Limb (tissue), 2 donors: ENCODE measurements around the gene FRK.

Experiments
- DNase-seq, 2 donors: peaks; one replicate each; pipeline ENCODE4 v3.0.0-alpha.2; 2016; ENCODE audit errors: extremely low spot score in 2 of 2

The FRK gene

GRCh38 chr6:116036075-116036773, 24.5 kb downstream of the FRK start:
- DNase-seq, result no peak

DNA sequence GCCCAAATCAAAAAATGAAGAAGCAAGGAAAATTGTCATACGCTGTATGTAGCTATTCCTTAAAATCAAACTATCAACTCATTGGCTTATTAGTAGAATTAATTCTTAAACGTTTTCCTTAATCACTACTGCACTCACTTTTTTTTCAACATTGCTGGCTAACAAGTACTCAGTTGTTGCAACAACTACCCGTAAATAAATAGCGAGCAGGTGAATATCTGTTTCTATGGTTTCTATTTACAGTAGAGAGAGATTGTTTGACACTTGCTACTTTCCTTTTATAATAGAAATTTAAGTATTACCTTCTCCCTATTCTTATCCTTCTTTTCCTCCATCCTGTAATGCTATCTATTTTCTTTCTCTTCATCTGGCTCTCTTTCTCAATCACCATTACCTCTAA, 25.1 kb downstream of the FRK start:
- no peak for DNase-seq

DNA sequence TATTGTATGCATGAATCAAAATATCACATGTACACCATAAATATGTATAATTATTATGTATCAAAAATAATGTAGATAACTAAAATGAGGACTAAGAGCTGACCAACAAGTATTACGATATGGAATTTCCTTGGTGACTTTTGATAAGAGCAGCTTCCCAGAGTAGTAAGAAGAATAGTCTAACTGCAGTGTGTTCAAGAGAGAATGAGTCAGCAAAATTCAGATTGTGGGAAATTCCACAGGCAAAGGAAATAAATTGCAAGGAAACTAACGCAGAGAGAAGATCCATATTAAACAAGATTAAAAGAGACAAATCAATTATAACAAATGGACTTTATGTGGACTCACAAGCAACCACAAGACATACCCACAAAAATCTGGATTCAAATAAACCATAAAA, 26.4 kb downstream of the FRK start:
- no peak for DNase-seq

GRCh38 chr6:116033687-116034303, 26.9 kb downstream of the FRK start:
- DNase-seq, result no peak

DNA sequence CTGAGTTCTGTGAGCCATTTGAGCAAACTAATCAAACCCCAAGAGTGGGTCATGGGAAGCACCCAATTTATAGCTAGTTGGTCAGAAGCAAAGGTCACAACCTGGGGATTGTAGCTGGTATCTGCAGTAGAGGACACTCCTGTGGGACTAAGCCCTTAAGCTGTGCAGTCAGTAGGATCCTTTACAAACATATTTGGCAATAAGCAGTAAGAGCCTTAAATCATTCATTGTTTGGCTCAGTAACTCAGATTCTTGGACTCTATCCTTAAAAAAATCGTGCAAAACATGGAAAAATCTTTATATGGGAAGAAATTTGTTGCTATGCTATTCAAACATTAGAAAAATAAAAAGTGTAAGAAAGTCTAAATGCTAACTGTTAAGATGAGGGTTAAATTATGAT, 29.9 kb downstream of the FRK start:
- peak in 1 of 2 donors; percentile 24 for DNase-seq

GRCh38 chr6:116029535-116029934, 31.2 kb downstream of the FRK start:
- no peak for DNase-seq

- DNase-seq, result no peak
Measured at GRCh38 chr6:116028233-116028632, 32.5 kb downstream of the FRK start.

- DNase-seq, result no peak
Measured at GRCh38 chr6:116027801-116028200, 32.9 kb downstream of the FRK start.

DNA sequence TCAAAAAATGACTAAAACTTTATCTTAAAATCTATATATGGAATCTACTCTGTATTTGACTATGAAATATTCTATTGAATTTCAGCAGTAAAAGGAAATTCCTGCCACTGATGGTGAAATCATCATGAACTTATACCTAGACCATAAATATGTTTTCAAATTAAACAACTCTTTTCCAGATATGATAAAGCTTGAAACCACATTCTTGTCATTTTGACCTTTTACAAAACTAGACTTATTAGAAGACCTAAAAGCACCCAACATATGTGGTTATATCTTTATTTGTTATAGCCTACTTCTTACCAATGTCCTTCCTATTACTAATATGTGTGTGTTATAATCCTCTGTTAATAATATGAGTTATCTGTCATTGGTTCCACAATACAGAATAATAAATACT, 35.3 kb downstream of the FRK start:
- no peak for DNase-seq

- no peak for DNase-seq
Measured at GRCh38 chr6:116022841-116023445, 37.7 kb downstream of the FRK start.

DNA sequence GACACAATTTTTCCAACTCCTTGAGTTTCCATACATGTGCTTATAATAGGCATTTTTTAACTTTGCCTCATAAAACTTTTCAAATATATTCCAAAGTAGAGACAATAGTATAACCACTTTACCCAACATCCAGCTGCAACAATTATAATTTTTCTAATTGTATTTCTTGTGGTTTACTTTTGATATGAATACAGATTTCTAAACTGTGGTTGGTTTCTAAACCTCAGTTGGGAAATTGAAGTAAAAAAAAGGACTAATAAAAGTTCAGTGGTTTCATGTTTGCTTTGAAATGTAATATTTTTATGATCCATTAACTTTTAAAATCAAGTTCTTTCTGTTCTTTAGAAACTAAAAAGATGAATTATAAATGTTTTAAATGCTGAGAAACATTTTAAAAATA, 40.0 kb downstream of the FRK start:
- DNase-seq, result no peak

DNA sequence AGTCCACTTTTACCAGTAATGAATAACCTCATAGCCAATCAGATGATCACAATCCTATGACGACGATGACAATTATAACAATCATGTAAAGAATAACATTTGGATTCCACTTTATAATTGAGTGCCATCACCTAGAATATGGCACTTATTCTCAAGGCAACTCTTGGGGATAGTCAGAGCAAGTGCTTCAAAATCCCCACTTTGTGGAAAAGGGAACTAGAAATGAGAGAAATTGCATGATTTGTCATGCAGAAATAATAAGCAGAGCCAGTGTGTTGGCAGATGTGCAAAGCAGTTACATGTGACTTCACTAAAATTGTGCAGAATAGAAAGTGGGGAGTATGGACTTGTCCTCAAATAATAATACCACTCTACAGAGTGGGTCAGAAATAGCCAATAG, 41.3 kb downstream of the FRK start:
- no peak for DNase-seq

DNA sequence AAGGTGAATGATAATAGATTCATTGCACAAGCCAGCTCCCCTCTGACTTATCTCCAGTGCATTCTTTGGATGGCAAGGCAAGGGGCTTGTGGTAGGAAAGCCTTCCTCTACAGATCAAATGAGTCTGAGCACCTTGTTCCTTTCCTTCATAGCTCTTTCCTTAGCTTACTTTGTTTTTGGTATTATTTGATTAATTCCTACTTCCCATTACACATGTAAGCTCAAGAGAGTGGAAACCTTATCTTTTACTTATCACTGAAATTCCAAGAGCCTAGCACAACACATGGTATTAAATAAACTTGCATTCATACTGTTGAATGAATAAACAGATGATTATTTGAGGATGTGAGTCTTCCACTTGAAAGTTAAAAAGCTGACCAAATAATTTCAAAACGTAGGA, 41.7 kb downstream of the FRK start:
- no peak for DNase-seq

GRCh38 chr6:116017546-116018295, 43.0 kb downstream of the FRK start:
- no peak for DNase-seq

DNA sequence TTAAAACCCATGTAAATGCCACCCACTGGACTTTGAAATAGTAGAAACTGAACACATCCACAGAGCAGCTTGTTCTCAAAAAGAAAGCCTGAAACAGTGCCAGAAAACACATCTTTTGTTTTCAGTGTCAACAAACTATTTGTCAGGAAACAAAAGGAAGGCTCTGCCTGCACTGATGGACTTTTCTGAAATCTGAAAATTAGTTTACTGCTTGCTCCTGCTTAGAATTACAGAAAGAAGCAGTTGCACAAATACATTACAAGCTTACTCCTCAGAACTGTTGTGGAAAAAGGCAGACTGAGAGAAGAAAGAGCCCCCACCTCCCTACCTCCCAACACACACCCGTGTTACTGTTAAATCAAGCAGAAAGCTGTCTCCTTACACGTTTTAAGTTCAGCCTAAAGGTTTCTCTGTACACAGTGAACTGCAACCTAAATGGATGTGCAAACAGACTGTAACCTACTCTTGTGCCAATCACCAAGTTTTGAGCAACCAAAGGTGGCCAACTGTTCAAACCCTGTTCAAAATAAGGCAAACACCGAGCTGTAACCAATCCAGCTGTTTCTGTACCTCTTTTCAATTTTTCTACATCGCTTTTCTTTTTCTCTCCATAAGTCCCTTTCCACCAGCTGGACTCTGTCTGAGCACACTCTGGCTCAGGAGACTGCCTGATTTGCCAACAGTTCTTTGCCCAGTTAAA, 43.7 kb downstream of the FRK start:
- DNase-seq, result no peak

DNA sequence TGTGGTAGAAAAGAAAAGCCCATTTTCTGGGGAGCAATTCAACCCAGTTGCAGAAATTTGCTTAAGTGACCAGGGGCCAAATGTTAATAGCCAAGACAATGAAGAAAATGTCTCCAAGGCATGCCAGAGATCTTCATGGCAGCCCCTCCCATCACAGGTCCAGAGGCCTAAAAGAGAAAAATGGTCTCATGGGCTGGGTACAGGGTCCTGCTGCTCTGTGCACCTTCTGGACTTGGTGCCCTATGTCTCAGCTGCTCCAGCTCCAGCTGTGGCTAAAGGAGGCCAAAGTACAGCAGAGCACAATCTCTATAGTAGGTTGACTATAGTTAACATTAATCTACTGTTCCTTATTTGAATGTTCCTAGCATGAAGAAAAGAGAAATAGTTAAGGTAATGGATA, 44.7 kb downstream of the FRK start:
- DNase-seq, result no peak

GRCh38 chr6:116015561-116015960, 45.1 kb downstream of the FRK start:
- no peak for DNase-seq

DNA sequence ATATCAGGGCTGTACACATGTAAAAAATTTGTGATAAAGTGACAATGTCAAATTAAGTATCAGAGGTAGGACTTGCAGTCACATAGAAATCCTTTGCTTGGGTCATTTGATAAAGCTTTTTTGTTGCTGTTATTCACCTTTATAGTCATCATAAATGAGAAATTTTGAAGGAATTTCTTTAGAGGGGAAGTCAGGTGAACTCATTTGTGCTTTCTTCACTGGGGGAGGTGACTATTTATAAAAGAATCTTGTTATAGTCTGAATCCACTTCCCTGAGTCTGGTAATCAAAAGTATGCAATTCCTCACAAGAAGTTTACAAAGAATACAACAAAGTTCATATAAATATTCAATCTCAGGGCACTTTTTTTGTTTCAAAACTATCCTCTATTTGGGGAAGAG, 47.7 kb downstream of the FRK start:
- no peak for DNase-seq

- no peak for DNase-seq
Measured at GRCh38 chr6:116012471-116012949, 48.2 kb downstream of the FRK start.

DNA sequence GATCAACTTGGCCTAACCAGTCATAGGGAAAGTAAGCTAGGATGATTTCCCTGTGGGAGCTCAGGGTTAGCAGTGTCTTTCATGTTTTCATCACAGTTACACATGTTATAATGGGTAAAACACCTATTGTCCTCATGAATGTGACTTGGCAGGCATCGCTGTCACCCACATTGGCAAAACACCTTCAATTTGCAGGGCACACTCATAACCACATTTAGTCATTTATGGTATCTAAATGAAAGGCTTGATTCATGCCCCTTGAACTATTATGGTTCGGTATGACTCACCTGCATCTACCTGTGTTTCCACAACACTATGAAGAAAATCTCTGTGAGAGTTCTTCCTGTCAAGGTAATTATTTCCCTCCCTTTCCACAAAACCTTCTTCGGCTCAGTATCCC, 49.2 kb downstream of the FRK start:
- DNase-seq, result no peak

DNA sequence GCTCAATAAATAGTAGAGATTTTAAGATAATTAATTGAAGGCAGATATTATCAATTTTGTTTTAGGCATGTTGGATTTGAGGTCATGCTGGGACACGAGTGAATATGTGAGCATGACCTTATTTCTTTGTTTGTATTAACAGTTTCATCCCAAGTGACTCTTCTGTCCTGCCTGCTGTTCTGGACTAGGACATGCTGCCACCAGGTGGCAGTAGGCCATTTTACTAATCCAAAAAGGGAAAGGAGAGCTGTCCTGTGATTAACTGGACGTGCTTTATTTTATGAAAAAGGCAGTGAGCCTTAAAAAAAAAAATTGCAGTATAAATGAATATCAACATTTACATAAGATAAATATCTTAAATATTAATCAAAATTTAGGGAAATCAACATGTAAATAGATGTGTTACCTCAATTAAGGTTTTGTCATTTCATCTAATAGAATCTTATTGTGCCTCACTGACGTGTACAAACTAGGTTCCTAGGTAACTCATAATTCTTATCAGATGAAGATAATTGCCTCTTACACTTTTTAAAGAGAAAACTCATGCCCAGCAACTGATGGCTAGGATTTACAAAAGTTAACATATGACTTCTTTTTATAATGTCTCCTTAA, 49.8 kb downstream of the FRK start:
- DNase-seq, result peak; percentile 65 to 75
